Uterus (tissue), 4 donors: Measurements from ENCODE around the gene CLCF1. TPM values are rescaled to one million over a fixed set of nuclear protein-coding genes. Genes with fewer than 3 reads are reported as not detected.

Source experiments
- DNase-seq, 2 donors: peaks; one replicate each; pipeline ENCODE4 v3.0.0-alpha.2; 2019 to 2020
- H3K27ac ChIP-seq, 2 donors: fragments of 200-600 bp; sonication (generic); 1 replicate in 1 of 2; 2 replicates in 1 of 2; pipeline ENCODE4 v1.5.1; 2016 to 2018
- H3K27me3 ChIP-seq, 2 donors: fragments of 200-600 bp; sonication (generic); one replicate each; pipeline ENCODE4 v1.5.1; 2018 to 2019; ENCODE audit warnings: control low read depth in 1 of 2
- H3K36me3 ChIP-seq, 2 donors: fragments of 200-600 bp; sonication (generic); one replicate each; pipeline ENCODE4 v1.5.1; 2019; ENCODE audit warnings: control low read depth in 1 of 2
- H3K4me1 ChIP-seq, 2 donors: fragments of 200-600 bp; sonication (generic); one replicate each; pipeline ENCODE4 v1.5.1; 2018 to 2019; ENCODE audit warnings: control low read depth in 1 of 2
- H3K4me3 ChIP-seq, 2 donors: fragments of 200-600 bp; sonication (generic); 1 replicate in 1 of 2; 2 replicates in 1 of 2; pipeline ENCODE4 v1.5.1; 2018 to 2019; ENCODE audit warnings: mild to moderate bottlenecking in 1 of 2
- H3K9me3 ChIP-seq, 2 donors: fragments of 200-600 bp; sonication (generic); one replicate each; pipeline ENCODE4 v1.5.1; 2019; ENCODE audit warnings: control low read depth in 1 of 2
- POLR2A ChIP-seq, 2 donors: fragments of 450-650 bp; IDR thresholded peaks; one replicate each; pipeline ENCODE4 v1.6.1; 2016; ENCODE audit warnings: antibody characterized with exemption in 2 of 2, mild to moderate bottlenecking in 1 of 2, moderate library complexity in 1 of 2
- intact Hi-C: fragments of 100-400 bp; cut with DNase I; formaldehyde crosslinking; loops from one replicate; pipeline ENCODE4 v1.15.1; 2023; ENCODE audit warnings: low total_unique reads
- total RNA-seq, 4 donors: library from RNA; depleted of rRNA in 3 of 4; stranded (reverse); fragments of >200 nt in 3 of 4; gene quantifications; one replicate each; pipeline versions ENCODE4 v1.1.0 to v1.2.4, GENCODE V29; 2014 to 2023
- TF ChIP-seq, protein P1 (sequence below), 4 experiments: fragments of 200-600 bp in 2 of 4; fragments of 450-650 bp in 2 of 4; sonication (generic) in 2 of 4; IDR thresholded peaks; one replicate each; pipeline ENCODE4 v1.5.1; 2016 to 2019; ENCODE audit warnings: antibody characterized with exemption in 4 of 4, mild to moderate bottlenecking in 2 of 4, moderate library complexity in 1 of 4
- donor health status: DM: yes; HTN: yes; CAD: no.

CLCF1 gene
- total RNA-seq, 4 donors from 2014 or later, result 0.77 to 19.3 (median 7.4) TPM

DNA sequence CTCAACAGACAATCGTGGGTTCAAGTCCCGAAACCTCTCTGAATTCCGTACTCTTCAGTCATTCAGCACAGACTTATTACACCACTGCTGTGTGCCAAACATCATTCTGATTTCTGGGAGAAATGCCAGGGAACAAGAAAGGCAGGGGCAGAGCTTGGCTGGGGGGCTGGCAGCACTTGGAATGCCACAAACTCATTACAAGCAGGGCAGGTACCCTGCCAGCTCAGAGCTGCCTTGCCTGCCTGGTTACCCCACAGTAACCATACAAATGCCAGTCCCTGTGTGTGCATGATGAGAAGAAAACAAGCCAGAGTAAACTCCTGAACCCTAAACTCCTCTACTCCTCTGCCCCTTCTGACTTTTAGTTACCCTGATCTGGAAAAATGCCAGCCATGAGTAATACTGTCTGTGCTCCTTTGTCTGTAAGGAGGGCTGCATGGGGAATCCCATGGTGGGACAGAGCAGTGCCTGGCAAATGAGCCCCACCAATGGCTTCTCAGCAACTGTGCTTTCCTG, 11.5 kb upstream of the CLCF1 start:
- Histone ChIP-seq H3K9me3 (no peaks in the 10 kb centered on the region), H3K27me3 (no peaks in the 10 kb centered on the region), H3K36me3 (no peaks in the 10 kb centered on the region), H3K4me1 (no peaks in the 10 kb centered on the region), H3K4me3 (no peak overlapping the region), H3K27ac (no peak overlapping the region)
- intact Hi-C loops, result loop anchor here (5.0 to 10.0 kb wide), 2 partner anchors 38 to 120 kb away; partner anchors contain the start of gene GRK2
- no peak for TF ChIP-seq POLR2A (IDR thresholded peaks at IDR 0.05)
- TF ChIP-seq, protein P1, sequence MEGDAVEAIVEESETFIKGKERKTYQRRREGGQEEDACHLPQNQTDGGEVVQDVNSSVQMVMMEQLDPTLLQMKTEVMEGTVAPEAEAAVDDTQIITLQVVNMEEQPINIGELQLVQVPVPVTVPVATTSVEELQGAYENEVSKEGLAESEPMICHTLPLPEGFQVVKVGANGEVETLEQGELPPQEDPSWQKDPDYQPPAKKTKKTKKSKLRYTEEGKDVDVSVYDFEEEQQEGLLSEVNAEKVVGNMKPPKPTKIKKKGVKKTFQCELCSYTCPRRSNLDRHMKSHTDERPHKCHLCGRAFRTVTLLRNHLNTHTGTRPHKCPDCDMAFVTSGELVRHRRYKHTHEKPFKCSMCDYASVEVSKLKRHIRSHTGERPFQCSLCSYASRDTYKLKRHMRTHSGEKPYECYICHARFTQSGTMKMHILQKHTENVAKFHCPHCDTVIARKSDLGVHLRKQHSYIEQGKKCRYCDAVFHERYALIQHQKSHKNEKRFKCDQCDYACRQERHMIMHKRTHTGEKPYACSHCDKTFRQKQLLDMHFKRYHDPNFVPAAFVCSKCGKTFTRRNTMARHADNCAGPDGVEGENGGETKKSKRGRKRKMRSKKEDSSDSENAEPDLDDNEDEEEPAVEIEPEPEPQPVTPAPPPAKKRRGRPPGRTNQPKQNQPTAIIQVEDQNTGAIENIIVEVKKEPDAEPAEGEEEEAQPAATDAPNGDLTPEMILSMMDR (IDR thresholded peaks at IDR 0.05), result no peak
- no peak for DNase-seq

DNA sequence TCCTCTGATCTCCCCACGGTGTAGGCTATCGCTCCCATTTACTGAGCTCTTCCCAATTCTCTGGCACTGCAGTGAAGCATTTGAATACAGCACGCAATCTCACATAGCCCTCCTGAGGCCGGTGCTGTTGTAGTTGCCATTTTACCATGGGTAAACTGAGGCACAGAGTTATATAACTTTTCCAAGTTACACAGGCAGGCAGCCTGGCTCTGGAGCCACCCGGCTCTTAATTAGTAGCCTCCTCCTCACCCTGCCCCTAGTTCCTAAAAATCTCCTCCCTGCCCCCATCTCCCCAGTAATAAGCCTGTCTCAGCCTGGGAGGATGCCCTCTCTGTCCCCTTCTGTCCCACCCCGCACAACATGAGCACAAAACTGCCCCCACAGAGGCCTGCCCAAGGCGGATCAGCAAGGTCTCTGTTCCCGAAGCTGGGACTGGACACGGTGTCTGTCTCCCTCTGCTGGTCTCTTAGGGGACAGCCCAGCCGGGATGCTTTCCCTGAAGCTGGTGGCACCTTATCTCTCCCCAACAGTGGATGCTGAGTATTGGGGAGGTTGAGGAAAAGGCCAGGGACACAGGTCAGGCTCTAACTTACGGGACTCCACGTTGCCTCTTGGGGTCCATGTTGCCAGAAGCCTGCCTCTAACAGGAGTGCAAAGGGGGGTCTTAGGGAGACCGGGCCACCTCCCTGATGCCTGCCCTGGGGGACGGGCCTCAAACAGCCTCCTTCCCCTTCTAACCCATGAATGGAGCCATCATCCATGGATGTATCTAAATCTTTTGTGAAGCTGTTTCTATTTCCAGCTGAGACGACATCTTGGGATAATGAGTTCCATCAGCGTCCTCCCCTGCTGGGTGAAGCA, 9.1 kb upstream of the CLCF1 start:
- Histone ChIP-seq H3K36me3 (no peaks in the 10 kb centered on the region), H3K27me3 (no peaks in the 10 kb centered on the region), H3K27ac (no peak overlapping the region), H3K9me3 (no peaks in the 10 kb centered on the region), H3K4me3 (no peak overlapping the region), H3K4me1 (no peaks in the 10 kb centered on the region)
- intact Hi-C loops, result loop anchor here (2.0 to 10.0 kb wide), 2 partner anchors 26 to 118 kb away; partner anchors contain the start of gene GRK2
- DNase-seq, result peak; percentile 83 to 85
- TF ChIP-seq POLR2A (IDR thresholded peaks at IDR 0.05), result peak in 1 of 2 donors; percentile 28
- TF ChIP-seq, protein P1 (IDR thresholded peaks at IDR 0.05), result peak; percentile 97 to 98 (median 98)

DNA sequence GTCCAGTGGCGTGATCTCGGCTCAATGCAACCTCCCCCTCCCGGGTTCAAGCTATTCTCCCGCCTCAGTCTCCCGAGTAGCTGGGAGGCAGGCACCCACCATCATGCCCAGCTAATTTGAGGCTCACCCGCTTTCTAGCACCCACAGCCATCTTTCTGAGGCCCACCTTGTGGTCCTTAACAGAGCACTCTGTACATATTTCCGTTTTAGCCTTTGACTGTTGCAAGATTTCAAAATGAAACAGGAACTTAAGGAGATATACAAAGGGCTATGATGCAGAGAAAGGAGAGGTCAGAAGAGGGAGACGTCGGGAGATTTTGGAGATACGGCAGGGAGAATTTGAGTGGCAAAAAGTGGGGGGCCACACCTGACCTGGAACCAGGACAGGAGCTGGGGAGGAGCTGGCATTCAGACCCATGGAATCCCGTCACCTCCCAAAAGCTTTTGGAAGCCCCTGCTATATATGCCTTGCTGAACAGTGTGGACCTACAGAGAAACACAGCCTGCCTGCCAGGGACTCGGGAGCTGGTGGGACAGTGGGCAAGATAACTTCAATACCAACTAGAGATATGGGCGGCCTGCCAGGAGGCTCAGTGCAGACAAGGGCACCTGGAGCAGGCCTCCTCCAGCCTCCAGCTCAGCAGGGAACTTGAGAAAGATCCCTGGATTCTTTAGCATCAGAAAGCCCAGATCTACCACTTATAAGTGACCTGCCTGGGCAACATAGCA, 8.0 kb upstream of the CLCF1 start:
- peak in 1 of 2 donors; percentile 23 for DNase-seq
- intact Hi-C loops, result loop anchor here (10.0 kb wide), 1 partner anchor 117 kb away; the partner anchor contains the start of gene GRK2
- H3K27me3 ChIP-seq, result no peaks in the 10 kb centered on the region
- H3K4me3 ChIP-seq, result no peak overlapping the region
- H3K36me3 ChIP-seq, result no peaks in the 10 kb centered on the region
- H3K9me3 ChIP-seq, result no peaks in the 10 kb centered on the region
- no peaks in the 10 kb centered on the region for H3K4me1 ChIP-seq
- no peak overlapping the region for H3K27ac ChIP-seq
- TF ChIP-seq POLR2A (IDR thresholded peaks at IDR 0.05), result no peak
- TF ChIP-seq, protein P1 (IDR thresholded peaks at IDR 0.05), result no peak

DNA sequence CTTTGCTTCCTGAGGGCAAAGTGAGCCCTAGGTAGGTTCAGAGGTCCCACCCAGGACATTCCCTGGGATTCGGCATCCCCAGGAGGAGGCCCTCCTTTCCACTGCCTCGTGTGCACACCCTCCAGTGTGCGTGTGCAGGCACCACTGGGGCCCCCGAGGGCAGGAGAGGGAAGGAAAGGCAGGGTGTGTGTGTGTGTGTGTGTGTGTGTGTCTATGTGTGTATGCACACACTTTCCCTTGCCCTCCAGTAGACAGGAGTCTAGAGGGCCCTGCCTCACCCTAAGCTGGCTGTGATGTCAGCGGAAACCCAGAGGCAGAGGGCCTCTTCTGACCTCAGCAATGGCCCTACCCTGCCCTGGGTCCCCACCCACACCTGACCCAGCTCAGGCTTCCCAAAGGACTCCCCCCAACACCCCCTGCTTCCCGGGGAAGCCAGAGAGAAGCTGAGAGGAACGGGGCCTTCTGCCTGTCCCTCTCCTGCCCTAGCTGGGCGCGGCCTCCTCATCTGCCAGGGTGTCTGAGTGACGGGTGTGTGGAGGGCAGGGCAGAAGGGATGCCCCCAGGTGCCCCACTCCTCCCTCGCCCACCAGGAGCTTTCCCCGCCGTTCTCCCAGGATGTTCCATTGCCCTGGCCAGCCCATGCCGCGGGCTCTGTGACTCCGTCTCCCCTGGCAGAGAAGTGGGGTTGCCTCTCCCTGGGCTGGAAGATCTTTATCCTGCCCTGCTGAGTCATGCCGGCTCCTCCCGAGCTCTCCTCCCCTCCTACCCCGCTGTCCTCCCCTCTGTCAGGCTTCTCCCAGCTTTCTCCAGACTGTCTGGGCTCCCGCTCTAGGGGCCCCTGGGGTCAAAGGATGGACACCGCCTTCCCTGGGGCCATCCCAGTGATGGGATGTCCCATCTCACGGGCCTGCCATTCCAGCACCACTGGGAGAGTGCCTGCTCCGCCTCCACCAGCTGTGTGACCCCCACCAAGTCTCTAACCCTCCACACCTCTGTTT, 6.0 kb upstream of the CLCF1 start:
- DNase-seq, result peak; percentile 49 to 66
- peak overlapping the region; percentile 30 to 54 for H3K27ac ChIP-seq
- no peak for TF ChIP-seq POLR2A (IDR thresholded peaks at IDR 0.05)
- TF ChIP-seq, protein P1 (IDR thresholded peaks at IDR 0.05), result no peak
- H3K4me1 ChIP-seq, result no peaks in the 10 kb centered on the region
- no peaks in the 10 kb centered on the region for H3K9me3 ChIP-seq
- no peak overlapping the region for H3K4me3 ChIP-seq
- intact Hi-C loops, result loop anchor here (10.0 kb wide), 1 partner anchor 115 kb away; the partner anchor contains the start of gene GRK2
- H3K27me3 ChIP-seq, result no peaks in the 10 kb centered on the region
- H3K36me3 ChIP-seq, result no peaks in the 10 kb centered on the region
